ENCODE data around the gene HTATIP2.

GRCh38 chr11:20367313-20367948 is 3.9 kb downstream of the HTATIP2 start:
- TF ChIP-seq REST (IDR thresholded peaks at IDR 0.05): no peak
- TF ChIP-seq MAX (IDR thresholded peaks at IDR 0.05): no peak
- TF ChIP-seq RAD21 (IDR thresholded peaks at IDR 0.05): no peak
- TF ChIP-seq FOXA1 (IDR thresholded peaks at IDR 0.05): no peak
- no peak for TF ChIP-seq CTCF (IDR thresholded peaks at IDR 0.05; ENCODE audit: low read depth, low read length, missing input control)
- TF ChIP-seq JUND (IDR thresholded peaks at IDR 0.05): no peak
- no peak for TF ChIP-seq ATF3 (IDR thresholded peaks at IDR 0.05)
- no peak for TF ChIP-seq TAF1 (conservative IDR thresholded peaks at IDR 0.05)
- no peak for TF ChIP-seq EGR1 (IDR thresholded peaks at IDR 0.05; ENCODE audit: low read depth in 2 of 2)
- no peak for TF ChIP-seq SP1 (IDR thresholded peaks at IDR 0.05)
- TF ChIP-seq GABPA (IDR thresholded peaks at IDR 0.05 in 1 of 2, conservative IDR thresholded peaks at IDR 0.05 in 1 of 2): no peak
- no peak for TF ChIP-seq RXRA (IDR thresholded peaks at IDR 0.05)
- TF ChIP-seq NR2F2 (IDR thresholded peaks at IDR 0.05): no peak
